Stimulated activated CD4-positive, alpha-beta T cell treated with anti-CD3 and anti-CD28 coated beads, Interleukin-15, amount 100 ng/mL, for 1 hour (primary cell): ENCODE data around the gene AGO1.
"Not testable (repeated sequence)": the region's sequence is repeated elsewhere in the genome, so short reads cannot be mapped to it uniquely, and the experiment has no call there.

Experiments
- DNase-seq, 2 donors: peaks; one replicate each; pipeline ENCODE4 v3.0.0-alpha.2; 2020; ENCODE audit warnings: low read depth in 1 of 2, low spot score in 1 of 2

The AGO1 gene

DNA sequence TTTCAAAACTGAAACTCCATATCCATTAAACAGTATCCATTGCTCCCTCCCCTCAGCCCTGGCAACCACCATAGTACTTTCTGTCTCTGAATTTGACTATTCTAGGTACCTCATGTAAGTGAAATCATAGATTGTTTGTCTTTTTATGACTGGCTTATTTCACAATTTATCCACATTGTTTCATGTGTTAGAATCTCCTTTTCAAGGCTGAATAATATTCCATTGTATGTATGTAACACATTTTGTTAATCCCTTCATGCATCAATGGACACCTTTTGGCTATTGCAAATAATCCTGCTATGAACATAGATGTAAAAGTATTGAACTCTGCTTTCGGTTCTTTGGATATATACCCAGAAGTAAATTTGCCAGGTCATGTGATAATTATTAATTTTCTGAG lies 85.4 kb downstream of the AGO1 start:
- DNase-seq = no peak

DNA sequence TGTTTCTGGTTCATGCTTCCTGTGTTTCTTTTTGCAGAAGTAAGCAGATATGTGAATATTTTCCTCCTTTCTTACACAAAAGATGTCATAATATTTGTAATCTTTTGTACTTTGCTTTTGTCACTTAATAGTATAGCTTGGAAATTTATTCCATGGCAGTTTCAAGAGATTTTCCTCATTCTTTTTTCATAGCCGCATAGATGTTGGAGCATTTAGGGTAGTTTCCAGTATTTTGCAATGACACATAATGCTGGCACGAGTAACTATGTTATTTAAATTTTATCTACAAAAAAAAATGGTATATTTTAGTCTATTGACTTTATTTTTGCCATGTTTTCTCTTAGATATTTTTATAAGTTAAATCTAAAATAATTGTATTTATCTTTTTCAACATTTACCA lies 88.6 kb downstream of the AGO1 start:
- DNase-seq = no peak

DNA sequence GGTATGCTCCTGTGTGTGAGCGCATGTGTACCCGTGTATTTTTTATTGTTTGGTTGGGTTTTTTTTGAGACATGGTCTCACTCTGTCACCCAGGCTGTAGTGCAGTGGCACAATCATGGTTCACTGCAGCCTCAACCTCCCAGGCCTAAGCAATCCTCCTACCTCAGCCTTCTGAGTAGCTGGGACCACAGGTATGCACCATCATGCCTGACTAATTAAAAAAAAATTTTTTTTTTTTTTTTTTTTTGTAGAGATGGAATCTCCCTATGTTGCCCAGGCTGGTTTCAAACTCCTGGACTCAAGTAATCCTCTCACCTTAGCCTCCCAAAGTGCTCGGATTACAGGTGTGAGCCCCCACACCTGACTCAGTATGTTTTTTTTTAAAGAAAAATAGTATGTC lies 89.6 kb downstream of the AGO1 start:
- DNase-seq = not testable (repeated sequence)

DNA sequence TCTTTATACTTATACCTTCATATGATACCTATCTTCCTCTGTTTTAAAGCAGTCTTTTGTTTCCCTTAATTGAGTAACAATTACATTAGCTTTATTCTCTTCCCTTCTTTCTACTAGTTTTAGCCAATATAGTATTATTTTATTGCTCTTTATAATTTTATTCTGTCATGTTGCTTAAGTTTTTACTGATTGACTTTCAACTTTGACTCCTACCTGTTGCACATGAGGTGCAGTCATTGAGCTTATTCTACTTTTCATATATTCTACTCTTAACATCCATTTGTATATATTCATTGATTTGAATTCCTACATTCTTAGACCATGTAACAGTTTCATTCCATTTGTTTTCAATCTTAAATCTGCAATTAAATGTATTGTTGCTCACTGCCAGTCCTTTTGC lies 97.1 kb downstream of the AGO1 start:
- no peak for DNase-seq
